HG02678 (cell line): ENCODE results near the gene CHORDC1.
"Not testable (repeated sequence)": the region's sequence is repeated elsewhere in the genome, so short reads cannot be mapped to it uniquely, and the experiment has no call there.

Experiments
- ATAC-seq: cut with Tn5 transposase; IDR thresholded peaks from one replicate; pipeline ENCODE4 v1.9.1; 2021; ENCODE audit warnings: mild to moderate bottlenecking, moderate library complexity; ENCODE audit not compliant: unreplicated experiment

The CHORDC1 gene

DNA sequence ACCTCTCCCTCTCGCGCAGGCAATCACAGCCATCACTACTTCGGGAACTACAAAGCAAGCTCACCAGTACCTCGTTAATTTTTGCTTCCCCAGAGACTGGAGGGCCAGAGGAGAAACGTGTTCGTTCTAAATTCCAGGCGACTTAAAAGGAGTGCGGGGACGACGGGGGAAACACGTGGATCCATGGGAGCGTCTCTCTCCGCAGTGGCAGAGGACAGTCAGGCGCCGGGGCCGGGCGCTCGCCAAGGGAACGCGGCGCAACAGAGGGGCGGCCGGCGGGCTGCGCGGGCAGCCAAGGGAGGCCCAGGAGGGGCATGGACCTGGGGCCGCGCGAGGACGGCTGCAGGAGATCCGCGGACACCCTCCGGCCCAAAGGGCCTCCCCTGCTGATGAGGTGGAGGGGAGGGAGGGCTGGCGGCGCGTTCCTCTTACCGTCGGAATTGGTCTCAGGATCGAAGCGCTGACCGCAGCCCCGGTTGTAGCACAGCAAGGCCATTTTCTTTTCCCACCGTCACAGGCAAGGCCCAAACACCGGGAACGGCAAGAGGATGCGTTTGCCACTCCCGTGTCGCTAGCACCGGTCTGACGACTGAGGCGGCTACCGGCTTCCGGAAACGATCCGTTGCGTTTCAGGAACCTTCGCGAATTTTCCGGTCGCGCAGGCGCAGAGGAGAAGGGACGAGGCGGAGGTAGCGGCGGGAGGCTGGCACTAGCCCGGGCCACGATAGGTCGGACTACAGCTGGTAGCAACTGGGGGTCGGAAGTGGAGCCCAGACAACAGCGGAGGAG, at the start of gene CHORDC1:
Gene CHORDC1, minus strand, starts transcription at position 591 of the 789 bp plus-strand sequence. Its CDS starts 95 bp downstream, at position 496.
- ATAC-seq: peak; percentile 94

DNA sequence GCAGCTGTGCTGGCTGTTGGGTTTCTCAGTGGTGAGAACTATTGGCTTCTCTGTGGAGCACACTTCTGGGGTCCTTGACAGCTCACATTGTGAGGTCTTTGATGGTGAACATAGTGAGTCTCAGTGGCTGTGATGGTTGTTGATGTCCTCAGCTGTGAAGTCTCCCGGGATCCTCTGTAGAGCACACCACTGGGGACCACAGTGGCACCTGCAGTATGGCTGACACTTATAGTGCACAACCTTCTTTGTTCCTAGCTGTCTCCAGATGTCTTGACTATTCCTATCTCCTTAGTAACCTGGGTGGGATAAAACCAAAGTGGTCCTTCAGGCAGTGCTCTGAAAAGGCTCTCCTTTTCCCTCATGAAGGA, 34.3 kb upstream of the CHORDC1 start:
- ATAC-seq: no peak

DNA sequence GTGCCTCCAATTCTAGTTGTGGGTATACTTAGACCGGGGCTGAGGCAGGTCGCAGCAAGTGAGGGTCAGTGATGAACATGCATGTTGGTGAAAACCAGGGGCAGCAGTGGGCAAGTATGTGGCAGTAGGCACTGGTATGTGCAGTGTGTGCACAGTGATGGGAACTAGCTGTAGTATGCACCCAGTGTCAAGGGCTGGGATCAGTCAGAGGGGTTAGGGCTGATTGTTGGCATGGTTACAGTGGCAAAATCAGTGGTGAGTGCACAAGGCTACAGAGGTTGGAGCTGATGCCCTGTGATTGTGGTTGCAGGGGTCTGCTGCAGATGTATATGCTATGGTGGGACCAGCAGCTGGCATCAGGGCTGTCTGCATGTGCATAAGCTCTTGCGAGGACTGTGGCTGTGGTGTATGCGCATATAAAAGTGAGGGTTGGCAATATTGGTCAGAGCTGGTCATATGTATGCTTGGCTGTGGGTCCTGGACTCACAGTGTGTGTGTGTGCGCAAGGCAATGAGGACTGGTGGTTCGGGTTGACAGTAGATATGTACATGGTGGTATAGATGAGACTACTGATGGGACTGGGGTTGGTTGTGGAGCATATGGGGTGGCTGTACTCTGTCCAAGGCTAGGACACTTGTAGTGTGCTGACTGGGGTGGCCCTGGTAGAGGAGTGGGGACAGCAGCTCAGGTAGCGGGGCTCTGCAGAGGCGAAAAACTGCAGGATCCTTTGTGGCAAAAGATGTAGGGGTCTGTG, 33.7 kb upstream of the CHORDC1 start:
- no peak for ATAC-seq

DNA sequence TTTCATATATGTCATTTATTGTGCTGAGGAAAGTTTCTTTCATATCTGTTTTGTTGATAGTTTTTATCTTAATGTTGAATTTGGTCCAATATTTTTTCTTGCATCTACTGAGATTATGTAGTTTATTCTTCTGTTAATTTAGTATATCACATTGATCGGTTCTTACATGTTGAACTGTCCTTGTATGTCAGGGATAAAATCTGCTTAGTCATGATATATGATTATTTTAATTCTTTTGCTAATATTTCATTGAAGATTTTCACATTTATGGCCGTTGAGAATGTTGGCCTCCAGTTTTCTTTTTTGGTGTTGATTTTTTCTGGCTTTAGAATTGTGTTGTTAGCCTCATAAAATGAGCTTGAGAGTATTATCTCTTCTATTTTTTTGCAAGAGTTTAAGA, 31.2 kb upstream of the CHORDC1 start:
- no peak for ATAC-seq

DNA sequence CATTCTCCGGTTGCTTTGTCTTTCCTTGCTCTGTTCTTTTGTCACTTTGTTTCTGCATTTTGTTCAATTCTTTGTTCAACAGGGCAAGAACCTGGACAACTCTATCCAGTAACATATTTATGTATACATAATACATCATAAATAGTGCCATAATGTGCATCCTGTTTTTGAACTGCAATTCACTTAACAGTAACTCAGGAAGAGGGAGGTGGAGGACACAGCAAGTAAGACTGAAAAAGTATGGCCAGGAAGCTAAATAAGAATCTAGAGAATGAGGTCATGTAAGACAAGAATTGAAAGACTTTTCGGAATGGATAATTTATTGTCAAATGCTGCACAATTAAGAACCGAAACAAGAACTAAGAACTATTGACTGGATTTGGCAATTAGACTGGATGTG, 29.2 kb upstream of the CHORDC1 start:
- ATAC-seq: peak; percentile 11

DNA sequence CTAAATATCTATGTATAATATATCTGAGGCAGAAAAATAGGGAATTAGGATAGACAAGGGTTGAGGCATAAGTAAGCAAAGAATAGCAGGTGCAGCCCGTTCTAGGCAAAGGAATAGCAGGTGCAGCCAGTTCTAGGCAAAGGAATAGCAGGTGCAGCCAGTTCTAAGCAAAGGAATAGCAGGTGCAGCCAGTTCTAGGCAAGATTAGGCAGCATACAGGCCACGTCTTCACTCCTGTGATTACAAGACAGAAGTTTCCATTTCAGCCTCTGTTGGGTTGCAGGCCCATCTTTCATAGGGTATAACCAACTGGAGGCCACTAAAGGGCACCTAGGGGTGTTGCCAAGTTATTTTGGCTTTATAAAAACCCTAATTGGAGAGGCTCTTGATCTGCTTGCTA, 28.8 kb upstream of the CHORDC1 start:
- peak; percentile 36 for ATAC-seq

DNA sequence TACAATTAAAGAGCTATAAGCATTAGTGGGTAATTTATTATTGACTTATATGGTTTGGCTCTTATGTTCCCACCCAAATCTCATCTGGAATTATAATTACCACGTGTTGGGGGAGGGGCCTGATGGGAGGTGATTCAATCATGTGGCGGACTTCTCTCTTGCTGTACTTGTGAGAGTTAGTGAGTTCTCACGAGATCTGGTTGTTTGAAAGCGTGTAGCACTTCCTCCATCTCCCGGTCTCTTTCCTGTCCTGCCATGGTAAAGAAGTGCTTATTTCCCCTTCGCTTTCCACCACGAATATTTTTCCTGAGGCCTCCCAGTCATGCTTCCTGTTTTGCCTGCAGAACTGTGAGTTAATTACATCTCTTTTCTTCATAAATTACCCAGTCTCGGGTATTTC, 28.1 kb upstream of the CHORDC1 start:
- ATAC-seq: peak; percentile 45

DNA sequence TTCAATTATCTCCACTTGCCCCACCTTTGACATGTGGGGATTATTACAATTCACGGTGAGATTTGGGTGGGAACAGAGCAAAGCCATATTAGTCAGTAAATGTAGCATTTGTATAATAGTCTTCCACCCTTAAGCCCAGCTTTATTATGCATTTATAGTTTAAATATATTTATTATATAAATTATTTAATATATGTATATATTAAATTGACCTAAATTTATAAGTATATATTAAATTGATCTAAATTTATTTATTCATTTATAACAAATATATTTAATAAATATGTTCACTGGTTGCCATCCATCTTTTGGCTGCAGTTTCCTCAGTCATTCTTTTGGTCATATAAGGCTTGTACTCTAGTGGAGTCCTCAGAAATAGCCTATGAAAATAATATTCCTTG, 23.6 kb upstream of the CHORDC1 start:
- no peak for ATAC-seq

DNA sequence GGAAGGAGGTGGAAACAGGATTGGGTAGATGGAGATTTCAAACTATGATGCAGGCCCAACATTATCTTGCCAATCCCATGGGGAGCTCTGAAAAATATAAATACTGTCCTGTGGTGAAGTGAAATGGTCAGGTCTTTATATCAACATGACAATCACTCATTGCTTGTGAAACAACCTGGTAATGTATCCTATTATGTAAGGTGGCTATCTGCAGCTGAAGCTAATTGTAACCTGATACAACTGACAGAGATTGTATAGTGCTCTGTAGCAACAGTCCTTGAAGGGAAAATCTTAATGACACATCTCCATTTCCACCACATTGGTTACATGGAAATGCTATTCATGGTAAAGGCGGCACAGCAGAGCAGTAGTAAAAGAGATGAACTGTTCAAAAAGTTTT, 20.7 kb upstream of the CHORDC1 start:
- no peak for ATAC-seq

DNA sequence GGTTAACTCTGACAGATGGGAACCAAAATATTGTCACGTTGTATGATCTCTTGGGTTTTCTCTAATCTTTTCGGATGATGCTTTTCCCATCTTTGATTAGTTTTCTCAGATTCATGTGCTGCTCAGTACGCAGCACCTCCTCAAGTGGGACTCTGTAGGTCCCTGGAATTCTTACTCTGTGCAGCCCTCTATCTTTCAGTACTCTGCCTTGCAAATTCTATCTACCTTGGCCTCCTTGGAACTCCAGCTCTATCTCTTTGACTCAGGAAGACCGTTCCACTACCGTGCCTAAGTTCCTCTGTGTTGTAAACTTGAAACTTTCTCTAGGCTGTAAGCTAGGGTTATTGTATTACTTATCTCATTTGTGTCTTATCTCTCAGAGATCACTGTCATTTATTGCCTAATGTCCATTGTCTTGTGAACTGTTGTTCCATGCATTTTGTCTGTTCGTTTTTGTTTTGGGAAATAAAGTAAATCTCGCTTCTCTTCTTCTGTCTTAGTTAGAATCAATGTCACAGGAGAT, 20.1 kb upstream of the CHORDC1 start:
- ATAC-seq: no peak

DNA sequence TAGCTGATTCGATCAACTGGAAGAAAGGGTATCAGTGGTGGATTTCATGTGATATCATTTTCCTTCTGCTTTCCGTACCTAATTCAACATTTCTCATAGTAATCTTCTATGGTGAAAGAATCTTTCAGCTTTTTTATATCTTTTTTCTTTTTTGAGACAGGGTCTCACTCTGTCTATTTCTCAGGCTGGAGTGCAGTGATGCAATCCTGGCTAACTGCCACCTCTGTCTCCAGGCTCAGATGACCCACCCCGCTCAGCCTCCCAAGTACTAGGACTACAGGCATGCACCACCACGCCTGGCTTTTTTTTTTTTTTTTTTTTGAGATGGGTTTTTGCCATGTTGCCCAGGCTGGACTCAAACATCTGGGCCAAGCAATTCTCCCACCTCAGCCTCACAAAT, 18.6 kb upstream of the CHORDC1 start:
- ATAC-seq: no peak

DNA sequence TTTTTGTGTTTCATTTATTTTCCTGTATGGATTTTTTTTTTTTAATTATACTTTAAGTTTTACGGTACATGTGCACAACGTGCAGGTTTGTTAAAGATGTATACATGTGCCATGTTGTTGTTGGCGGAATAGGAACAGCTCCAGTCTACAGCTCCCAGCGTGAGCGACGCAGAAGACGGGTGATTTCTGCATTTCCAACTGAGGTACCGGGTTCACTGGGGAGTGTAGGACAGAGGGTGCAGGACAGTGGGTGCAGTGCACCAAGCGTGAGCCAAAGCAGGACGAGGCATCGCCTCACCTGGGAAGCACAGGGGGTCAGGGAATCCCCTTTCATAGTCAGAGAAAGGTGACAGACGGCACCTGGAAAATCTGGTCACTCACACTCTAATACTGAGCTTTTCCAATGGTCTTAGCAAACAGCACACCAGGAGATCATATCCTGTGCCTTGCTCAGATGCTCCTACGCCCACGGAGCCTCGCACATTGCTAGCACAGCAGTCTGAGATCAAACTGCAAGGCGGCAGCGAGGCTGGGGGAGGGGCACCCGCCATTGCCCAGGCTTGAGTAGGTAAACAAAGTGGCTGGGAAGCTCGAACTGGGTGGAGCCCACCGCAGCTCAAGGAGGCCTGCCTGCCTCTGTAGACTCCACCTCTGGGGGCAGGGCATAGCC, 17.3 kb upstream of the CHORDC1 start:
- not testable (repeated sequence) for ATAC-seq

DNA sequence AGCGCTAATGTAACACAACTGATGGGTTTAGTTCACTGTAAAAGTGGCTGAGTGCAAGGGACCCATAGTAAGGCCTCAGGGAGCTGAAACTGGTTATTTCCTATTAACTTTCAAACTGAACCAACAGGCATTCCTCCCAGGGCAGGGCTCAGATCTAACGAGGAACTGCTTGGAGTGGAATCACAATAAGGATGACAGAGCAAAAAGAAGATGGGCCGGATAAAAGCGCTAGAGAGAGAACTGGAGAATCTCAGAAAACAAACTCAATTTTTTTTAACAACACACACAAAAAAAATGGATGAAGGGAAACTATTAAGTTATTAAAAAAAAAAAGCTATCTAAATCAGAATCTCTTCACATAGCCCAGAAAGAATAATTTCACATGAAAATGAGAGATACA, 14.2 kb upstream of the CHORDC1 start:
- ATAC-seq: no peak

DNA sequence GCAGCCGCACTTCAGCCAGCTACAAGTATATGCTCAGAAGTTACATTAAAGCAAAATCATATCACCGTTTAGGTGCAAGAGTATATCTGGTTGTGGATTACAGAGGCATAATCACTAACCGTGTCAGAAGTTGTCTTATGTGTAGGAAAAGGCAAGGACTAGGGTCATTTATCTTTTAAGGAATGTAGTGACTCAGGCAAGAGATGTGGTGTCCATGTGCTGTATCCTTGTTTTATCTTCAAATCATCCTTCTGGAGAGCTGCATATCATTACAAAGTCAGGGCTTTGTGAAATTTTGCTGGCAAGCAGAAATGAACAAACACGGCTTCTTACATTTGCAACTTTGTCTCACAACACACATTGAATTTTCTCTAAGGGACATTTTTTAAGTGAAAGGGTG, 12.7 kb upstream of the CHORDC1 start:
- ATAC-seq: no peak

DNA sequence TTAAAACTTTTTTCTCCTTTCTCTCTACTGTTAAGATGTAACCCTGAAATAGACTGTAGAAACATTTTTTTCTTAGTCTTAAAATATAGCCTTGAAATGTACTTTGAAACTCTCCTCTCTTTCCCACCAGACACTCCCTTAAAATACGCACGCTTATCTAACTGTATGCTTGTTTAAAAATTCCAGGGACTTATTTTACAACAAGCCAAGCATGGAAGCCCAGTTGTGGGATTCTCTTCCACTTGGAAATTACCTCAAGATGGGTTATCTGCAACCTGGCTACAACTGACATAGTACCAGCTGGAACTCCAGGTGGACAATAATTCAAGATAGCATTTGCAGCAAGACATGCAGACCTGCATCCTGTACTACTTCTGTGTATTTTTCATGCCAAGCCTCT, 12.1 kb upstream of the CHORDC1 start:
- no peak for ATAC-seq

DNA sequence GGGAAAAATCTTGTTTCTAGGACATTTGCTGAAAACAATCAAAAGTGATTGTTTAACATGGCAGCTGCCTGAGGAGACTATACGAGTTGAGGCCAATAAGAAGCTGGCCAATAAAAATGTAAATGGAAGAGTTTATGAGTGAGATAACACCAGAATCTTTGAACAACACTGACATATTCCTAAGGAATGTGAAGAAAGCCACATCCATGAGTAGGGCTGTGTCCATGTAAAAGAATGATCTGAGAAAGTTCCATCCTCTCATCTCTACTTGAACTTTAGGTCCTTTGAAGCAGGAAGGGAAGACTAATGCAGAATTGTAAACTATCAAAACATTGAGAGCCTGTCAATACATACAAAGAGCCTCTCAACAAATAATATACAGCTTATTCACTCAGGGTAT, 6.9 kb upstream of the CHORDC1 start:
- no peak for ATAC-seq

DNA sequence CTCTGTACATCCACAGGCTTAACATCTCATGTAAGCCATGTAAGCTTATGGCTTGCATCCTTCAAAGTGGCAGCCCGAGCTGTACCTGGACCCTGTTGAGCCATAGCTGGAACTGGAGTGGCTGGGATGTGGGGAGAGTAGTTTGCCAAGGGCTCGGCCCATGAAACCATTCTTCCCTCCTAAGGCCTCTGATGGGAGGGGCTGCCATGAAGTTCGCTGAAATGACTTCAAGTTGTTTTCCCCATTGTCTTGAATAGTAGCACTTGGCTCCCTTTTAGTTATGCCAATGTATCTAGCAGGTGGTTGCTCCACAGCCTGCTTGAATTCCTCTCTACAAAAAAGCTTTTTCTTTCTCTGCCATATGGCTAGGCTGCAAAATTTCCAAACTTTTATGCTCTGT, 5.2 kb upstream of the CHORDC1 start:
- ATAC-seq: no peak

DNA sequence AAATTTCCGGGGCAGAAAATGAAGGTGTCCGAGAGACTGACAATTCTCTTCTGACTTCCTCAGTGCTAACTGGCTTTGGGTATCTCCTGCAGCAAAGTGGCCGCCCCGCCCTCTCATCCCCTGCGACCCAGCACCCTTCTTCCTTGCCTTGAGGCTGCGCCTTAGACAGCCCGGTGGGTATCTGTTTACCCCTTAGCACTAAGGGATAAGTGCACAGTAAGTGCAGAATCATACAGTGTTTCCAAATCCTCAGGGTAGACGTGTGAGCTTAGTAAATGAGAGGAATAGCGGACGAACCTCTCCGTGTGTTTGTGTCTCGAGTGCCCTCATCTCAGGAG, 368 bp upstream of the CHORDC1 start:
- ATAC-seq: no peak

DNA sequence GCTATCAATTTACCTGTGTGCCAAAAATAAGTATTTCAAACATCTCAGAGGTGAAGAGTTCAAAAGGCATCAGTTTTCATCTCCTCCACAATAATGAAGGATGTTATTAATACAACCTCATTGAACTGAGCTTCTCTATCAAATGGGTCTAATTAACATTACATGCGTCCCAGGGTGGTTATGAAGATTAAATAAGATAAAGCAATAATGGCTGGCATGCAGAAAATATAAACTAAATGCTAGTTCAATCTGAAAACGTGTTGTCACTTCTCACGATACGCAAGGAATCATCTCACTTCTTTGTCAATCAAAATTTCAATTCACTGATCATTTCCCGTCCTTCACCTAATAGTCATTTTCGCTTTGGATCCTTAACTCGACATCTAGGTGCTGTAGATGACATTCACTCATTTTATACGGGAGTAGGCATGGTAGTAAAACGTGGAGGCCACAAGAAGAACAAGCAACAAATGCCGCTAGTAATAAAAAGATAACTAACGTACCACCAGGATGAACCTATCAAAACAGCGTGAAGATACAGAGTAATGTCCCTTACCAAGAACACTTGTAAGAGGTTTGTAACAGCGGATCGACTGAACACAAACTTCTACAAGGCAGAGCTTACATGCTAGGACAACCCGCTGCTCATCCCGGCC, 918 bp downstream of the CHORDC1 start:
- ATAC-seq: no peak

DNA sequence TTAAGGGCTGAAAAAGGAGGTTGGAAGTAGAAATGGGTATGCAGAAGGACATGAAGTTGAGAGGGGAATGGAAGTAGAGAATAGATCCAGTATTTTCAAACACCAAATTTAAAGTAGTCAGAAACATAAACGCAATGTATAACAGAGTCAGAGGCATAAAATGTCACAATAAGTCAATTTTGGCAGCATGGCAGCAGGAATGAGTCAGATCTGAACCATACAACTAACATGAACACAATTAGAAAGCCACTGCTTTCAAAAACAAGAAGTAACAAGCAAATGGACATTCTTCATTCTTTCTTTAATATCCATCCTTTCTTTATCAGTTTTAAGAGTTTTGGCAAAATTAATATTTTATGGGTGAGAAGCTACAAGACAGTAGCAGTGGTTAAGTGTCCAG, 2.5 kb downstream of the CHORDC1 start:
- ATAC-seq: no peak

DNA sequence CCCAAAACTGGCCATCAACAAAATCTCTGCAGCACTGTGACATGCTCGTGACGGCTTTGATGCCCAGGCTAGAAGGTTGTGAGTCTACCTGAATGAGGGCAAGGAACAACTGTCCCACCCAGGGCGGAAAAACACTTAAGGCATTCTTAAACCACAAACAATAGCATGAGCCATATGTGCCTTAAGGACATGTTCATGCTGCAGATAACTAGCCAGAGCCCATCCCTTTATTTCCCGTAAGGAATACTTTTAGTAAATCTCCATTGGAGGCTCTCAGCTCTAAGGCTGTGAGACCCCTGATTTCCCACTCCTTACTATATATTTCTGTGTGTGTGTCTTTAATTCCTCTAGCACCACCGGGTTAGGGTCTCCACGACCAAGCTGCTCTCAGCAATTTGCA, 3.4 kb downstream of the CHORDC1 start:
- ATAC-seq: no peak
